Stimulated activated CD8-positive, alpha-beta memory T cell treated with anti-CD3 and anti-CD28 coated beads, Interleukin-2, amount 100 ng/mL, for 48 hours (primary cell): ENCODE data around the gene CYP26B1.
A peak's percentile ranks its signal among the peaks of the same experiment; 100 is the strongest.

Experiments
- DNase-seq, 2 donors: peaks; one replicate each; pipeline ENCODE4 v3.0.0-alpha.2; 2020; ENCODE audit warnings: low read depth in 2 of 2

The CYP26B1 gene

GRCh38 chr2:72141881-72142451 lies 5.7 kb downstream of the CYP26B1 start:
- DNase-seq = no peak

DNA sequence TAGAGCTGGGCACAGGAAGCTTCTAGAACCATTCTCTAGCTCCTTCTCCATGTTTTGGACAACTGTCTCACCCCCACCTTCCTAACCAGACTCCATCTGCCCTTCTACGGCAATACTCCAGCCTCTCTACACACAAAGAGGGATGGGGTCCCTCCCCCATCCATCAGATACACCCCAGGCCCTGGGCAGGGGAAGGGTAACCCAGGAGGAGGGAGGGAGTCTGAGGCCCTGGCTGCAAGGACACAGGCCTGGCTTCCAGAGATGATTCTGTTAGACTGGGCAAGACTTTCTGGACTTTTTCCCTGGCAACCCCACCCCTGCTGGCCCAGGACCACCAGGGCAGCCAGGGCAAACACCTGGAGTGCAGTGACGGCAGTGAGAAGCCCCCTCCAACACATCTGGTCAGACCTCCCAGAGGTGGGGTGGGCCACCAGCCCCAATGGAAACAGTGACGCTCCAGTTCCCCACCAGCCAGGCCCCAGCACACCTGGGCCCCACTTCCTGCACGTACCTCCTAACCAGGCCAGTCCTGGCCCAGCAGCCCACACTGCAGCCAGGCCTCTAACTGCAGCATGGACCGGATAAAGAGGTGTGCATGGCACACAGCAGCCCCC lies 6.5 kb downstream of the CYP26B1 start:
- no peak for DNase-seq

- DNase-seq = no peak
Measured at GRCh38 chr2:72140621-72140960, 7.1 kb downstream of the CYP26B1 start.

DNA sequence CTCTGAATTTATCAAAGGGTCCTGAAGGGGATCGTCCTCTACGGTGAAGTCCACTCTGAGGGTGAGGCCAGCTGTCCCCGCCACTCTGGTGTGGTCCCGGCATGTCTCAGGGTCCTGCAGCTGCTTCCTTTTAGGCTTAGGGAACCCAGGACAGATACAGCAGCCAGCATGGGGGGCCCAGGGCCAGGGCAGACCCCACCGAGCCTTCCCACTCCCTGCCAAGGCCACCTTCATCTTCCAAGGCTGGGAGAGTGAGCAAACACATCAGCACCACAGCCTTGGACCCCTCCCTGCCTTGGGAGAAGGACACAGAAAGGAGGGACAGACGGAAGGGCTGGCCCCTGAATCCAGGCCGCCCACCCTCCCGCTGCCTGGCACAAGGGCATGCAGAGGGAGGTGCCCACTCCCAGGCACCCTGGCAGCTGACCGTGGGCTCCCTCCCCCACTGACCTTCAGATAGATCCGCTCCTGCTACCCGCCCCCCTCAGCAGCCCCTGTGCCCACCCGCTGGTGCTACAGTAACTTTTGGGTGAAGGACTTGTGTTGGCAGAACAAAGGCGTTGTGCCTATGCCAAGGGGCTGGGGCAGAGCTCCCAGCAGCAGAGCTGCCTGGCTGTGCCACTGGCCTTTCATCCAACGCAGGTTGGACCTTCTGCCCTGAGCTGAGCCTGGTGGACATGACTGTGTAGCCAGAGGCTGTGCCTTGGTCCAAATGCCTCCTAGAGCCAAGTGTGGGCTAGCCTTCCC lies 7.6 kb downstream of the CYP26B1 start:
- DNase-seq = no peak

- no peak for DNase-seq
Measured at GRCh38 chr2:72139471-72139873, 8.2 kb downstream of the CYP26B1 start.

DNA sequence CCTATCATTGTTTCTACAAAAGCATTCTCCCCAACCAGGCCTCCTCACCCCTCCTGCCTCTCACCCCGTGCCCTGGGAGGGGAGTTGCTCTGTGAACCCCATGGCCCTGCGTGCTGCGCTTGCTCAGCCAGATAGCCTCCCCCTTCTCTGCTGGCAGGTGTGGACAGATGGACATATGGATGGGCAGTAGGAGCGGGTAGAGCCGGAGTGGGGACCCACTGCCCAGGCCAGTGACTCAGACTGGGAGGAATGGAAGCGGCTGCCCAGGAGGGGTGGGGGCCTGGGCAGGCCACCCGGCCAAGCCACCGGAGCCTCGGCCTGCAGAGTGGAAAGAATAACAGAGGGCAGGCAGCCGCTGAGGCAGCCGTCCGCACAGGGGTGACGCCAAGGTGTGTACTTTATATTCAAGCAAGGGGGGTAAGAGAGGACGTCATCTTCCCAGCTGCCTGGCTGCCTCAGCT lies 8.7 kb downstream of the CYP26B1 start:
- no peak for DNase-seq

DNA sequence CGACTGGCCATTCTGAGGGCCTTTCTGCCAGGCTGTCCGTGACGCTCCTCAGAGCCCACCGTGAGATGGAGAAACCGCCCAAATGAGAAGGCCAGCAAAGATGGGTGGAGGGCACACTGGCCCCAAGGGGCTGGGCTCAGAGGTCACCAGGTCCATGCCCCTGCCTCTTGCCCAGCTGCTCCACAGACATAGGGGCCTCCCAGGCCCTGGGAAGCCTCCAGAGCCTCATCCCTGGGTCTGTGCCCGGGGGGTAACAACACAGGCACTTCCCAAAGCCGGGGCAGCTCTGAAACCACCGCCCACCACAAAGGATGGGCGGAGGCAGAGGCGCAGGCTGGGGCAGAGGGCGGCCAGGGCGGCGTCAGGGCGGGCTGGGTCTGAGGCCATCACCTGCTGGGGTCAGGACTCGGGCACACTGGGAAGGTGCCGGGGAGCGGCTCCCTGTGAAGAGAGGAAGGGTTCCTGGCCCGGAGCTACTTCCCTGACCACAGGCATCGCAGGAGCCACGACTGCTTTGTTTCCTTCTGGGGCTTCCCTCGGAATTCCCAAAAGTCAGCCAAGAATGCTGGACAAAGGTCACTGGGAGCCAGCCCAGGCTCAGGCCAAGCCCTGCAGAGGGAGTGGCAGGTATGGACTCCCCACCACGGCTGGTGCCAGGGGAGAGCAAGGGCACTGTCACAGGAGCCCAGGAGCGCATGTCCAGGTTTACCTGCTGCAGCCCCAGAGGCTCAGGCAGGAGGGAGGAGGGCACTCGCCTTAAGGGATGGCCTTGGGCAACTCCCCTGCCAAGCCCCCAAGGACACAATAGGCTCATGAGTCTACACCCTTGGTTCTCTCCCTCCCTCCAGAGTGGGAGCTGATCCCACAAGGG lies 9.4 kb downstream of the CYP26B1 start:
- no peak for DNase-seq

DNA sequence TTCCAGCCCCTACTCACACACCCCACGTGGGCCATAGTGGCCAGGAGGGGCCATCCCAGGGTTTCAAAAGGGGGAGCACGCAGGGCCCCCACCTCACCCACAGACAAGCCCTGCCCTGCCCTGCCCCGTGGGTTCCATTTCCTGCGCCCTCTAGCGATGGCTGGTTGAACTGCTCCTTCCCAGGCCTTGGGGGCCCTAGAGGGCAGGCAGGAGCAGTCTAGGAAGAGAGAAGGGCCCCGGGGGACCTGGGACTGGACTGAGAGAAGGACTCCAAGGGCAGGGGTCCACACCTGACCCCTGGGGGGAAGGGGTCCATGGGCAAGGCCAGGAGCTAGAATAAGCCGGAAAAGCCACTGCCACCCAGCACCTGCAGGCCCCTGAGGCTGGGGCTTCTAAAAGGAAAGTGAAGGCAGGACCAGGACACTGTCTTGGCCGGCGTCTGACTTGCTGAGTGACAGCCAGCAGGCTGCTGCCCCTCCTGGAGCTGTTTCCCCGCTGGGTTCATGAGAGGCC lies 10.1 kb downstream of the CYP26B1 start:
- DNase-seq = peak; percentile 42 to 66

- no peak for DNase-seq
Measured at GRCh38 chr2:72136933-72137497, 10.6 kb downstream of the CYP26B1 start.

- DNase-seq = no peak
Measured at GRCh38 chr2:72136331-72136730, 11.3 kb downstream of the CYP26B1 start.

GRCh38 chr2:72135921-72136320 lies 11.7 kb downstream of the CYP26B1 start:
- DNase-seq = no peak

GRCh38 chr2:72134997-72135800 lies 12.5 kb downstream of the CYP26B1 start:
- DNase-seq = no peak

DNA sequence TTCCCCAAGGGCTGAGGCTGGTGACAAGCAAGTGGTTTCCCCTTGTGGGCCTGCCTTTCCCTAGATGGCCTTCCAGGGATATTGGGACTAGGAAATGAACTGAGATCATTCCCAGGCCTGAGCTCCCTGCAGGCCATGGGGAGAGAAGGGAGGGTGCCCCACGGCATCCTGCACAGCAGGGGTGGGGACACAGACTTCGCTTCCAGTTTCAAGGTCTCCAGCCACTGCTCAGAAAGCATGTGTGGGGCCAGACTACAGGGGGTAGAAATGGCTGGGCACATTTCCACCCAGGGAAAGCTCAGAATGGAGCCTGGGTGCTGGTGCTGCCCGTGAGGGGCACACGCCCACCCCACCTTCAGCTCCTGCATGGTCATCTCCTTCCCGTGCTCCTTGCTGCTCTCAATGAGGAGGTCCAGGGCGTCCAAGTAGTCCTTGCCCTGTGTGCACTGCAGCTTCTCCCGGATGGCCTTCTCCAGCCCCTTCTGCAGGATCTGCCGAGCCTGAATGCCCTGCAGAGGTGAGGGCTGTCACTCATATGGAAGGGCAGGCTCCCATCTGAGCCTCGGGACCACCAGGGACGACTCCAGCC lies 13.2 kb downstream of the CYP26B1 start:
- no peak for DNase-seq

DNA sequence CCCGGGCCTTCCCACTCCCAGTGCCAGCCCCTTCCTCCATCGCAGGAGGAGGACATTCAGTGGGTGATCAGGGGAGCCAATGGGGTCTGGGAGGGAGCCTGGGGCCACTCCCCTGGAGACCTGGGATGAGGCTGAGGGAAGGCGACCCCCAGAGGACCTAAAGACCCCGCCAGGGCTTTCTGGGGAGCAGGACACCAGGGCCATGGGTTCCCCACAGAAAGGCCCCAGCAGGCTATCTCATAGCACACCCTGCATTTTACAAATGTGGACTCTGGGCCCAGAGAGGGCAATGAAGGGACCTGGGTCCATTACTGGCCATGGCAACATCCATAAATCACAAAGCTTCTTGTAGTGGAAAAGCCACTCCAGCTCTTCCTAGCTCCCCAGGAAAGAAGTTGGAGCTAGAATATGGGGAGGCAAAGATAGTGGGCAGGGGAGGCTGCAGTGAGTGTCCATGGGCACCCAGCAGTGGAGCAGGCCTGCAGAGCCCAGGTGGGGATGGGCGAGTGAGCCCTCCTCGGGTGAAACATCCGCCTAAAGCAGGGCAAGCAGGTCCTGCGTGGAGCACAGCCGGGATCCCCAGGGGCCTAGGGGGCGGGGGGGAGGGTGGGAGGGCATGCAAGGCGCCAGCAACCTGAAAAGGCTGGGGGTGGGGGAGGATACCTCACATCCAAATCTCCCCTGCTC lies 13.8 kb downstream of the CYP26B1 start:
- DNase-seq = no peak

DNA sequence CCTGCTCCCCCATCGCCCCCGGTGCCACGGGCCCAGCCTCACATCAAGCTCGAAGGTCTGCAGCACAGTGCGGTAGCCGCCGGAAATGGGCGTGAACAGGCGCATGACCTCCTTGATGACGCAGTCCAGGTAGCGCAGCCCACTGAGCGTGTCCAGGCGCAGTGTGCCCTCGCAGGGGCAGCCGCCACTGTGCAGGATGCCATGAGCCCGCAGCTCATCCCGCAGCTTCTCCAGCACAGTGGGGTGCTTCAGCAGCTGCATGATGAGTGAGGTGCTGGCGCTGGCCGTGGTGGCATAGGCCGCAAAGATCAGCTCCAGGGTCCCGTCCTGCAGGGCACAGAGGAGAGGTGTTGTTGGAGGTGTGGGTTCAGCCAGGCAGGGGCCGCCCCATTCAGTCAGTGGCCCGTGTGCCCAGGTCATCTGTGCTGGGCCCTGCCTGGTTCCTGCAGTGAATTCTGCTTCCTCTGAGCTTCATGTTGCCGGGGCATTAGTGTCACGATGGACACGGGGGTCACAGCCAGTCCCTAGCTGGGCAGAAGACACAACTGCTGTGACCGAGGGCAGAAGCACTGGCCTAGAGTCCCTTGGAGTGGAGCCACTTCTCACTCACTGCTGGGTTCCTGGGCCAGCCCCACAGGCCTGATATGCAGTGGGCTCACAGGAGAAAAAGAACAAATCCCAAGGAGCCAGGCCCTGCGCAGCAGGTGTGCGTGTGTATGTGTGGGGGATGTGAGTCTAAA lies 14.5 kb downstream of the CYP26B1 start:
- no peak for DNase-seq

DNA sequence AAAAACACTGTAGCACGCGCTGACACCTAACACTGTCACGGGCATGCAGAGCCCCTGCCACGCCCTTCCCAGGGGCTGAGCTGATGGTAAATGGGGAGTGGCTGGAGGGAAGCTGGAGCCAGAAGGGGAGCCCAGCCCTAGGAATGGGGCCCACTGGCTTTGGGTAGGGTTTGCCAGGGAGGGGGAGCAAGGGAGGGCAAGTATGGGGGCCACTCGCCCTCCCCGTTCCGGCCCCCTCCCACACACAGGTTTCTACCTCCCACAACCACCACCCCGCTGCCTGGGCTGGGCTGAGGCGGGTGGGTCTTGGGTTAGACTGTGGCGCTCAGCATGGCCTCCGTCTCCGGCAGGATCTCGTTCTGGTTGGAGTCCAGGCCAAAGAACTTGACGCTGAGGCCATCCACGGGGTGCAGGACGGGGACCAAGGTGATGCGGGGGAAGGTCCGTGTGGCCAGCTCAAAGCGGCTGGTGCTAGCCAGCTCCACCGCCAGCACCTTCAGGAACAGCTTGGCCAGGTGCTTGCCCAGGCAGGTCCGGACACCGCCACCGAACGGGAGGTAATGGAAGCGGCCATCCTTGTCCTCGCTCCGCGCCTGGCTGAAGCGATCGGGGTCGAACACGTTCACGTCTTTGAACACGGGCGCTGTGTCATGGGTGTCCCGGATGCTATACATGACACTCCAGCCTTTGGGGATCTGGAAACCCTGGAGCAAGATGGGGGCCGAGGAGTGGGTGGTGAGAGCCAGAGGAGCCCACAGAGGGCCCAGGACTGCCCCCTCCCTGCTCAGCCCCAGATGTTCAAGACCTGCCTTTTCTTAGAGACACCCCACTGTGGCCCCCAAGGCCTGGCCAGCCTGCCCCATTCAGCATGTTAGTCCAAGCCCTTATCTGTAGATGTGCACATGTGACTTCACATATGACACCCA lies 15.5 kb downstream of the CYP26B1 start:
- DNase-seq = no peak

DNA sequence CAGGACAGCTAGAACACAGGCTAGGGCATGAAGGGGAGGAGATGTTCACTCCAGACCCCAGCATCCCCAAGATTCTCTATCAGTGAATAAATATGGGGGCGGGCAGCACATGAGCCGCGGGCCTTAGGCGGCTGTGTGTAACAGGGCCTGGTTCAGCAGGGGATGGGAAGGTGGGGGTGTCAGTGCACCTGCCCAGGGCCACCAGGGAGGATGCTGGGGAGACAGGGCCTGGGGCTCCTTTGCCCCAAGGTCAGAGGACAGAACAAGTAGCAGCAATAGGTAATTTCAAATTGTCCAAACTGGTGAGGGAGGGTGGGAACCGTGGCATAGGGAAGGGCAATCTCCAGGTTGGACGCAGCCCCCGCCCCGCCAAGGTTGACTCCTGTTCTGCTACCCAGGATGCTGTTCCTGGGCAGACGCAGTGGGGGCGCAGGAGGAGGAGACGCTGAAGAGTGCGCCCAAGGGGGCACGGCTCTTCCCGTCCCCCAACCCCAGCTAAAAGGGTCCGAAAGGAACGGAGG lies 16.2 kb downstream of the CYP26B1 start:
- DNase-seq = no peak
